ENCODE measurements around the gene NTM. TPM values are rescaled to one million over a fixed set of nuclear protein-coding genes. Genes with fewer than 3 reads are reported as not detected.

NTM gene
- total RNA-seq, 4 donors from 2014 or later = 0.78 to 1.1 (median 0.88) TPM; not detected in 1

DNA sequence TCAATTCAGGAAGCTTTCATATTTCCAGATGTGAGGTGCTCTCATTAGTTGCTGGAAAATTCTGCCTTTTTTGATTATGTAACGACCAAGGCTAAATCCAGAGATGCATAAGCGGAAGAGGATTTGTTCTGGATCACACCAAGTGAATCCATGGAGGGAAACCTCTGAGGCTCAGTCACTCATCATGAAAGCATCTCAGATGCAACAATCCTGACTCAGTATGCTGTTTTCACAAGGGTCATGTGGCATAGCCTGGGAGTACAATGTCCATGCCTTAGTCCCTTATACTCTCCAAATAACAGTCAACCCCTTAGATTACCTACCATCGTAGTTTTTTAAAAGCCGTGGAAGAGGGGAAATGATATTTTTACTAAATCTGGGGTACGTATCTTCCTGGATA is 445.6 kb downstream of the NTM start:
- Histone ChIP-seq H3K4me3 (replicated peaks in 1 of 3) (no peak overlapping the region), H3K27ac (no peak overlapping the region), H3K4me1 (no peaks in the 10 kb centered on the region), H3K27me3 (no peaks in the 10 kb centered on the region), H3K36me3 (no peaks in the 10 kb centered on the region), H3K9me3 (no peaks in the 10 kb centered on the region)
- WGBS, 2 donors = 92 to 95% methylated on average over 5 of the region's 5 CpGs
- intact Hi-C loops (cut with DNase I) = no loop called here
- TF ChIP-seq CTCF (IDR thresholded peaks at IDR 0.05) = no peak
- no peak for TF ChIP-seq POLR2A (IDR thresholded peaks at IDR 0.05)
- no peak for DNase-seq

DNA sequence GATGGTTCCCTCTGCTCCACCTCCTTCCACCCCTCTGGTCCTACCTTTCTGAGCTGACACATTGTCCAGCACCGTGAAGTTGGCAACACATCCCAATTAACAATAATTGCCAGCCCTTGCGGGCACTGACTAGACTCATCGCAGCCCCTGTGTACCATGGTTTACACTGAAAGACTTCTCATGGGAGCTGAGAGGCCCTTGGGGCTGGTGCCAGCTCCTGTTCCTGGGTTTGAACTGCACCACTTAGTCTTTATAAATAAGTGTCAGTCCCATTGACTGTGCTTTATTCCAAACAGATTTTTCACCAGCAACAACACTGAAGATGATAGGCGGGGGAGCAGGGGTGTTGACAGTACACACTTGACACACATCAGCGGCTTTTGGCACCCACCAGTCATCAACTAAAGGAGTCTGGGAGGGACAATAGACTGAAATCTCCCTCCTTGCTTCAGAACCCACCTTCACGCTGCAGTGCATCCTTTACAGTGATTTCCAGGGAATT is 447.3 kb downstream of the NTM start:
- H3K27me3 ChIP-seq = no peaks in the 10 kb centered on the region
- H3K4me3 ChIP-seq (replicated peaks in 1 of 3) = no peak overlapping the region
- H3K4me1 ChIP-seq = no peaks in the 10 kb centered on the region
- 39 to 40% methylated on average over 6 of the region's 6 CpGs for WGBS, 2 donors
- no peak overlapping the region for H3K27ac ChIP-seq
- intact Hi-C loops (cut with DNase I) = no loop called here
- no peak for TF ChIP-seq CTCF (IDR thresholded peaks at IDR 0.05)
- DNase-seq = peak; percentile 52 to 59
- H3K36me3 ChIP-seq = no peaks in the 10 kb centered on the region
- H3K9me3 ChIP-seq = no peaks in the 10 kb centered on the region

DNA sequence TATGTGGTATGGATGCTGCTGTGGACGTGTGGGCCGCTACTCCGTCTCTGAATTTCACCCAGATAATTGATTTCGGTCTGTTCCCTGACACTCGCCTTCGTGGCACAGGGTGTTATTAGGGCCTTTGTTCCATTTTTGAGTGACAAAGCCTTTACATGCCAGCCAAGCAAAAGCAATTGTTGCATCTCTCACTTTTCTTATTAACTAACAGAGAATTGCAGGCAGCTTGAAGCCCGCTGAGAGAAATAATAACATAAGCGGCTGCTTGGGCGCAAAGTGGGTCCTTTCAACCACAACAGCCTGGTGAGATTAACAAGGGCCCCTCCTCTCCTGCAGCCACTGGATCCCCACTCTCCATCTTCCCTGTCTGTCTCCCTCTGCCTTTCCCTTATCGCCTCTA is 449.4 kb downstream of the NTM start:
- no peaks in the 10 kb centered on the region for H3K27me3 ChIP-seq
- no peaks in the 10 kb centered on the region for H3K4me1 ChIP-seq
- H3K9me3 ChIP-seq = no peaks in the 10 kb centered on the region
- no peaks in the 10 kb centered on the region for H3K36me3 ChIP-seq
- TF ChIP-seq POLR2A (IDR thresholded peaks at IDR 0.05) (no peak), CTCF (IDR thresholded peaks at IDR 0.05) (no peak)
- H3K27ac ChIP-seq = no peak overlapping the region
- DNase-seq = no peak
- intact Hi-C loops (cut with DNase I) = no loop called here
- WGBS, 2 donors = 90% methylated on average over 10 of the region's 10 CpGs
- no peak overlapping the region for H3K4me3 ChIP-seq (replicated peaks in 1 of 3)

DNA sequence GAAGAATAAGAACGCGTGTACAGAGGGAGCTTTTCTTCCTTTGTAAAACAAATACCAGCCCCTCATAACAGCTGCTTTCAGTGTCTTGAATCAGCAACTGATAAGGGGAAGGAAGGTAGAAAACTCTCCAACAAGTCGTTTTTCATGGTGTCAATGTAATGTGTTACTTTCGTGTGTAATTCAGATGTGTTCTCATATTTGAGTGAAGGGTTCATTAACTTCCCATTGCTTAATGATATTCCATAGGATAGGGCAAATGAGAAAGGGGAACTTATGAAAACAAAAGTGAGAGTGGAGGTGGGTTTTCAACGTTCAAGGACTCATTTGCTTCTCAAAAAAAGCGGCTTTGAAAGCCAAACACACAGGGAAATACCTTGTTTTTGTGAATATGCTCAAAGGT is 452.1 kb downstream of the NTM start:
- no peak for DNase-seq
- TF ChIP-seq CTCF (IDR thresholded peaks at IDR 0.05) (no peak), POLR2A (IDR thresholded peaks at IDR 0.05) (no peak)
- Histone ChIP-seq H3K36me3 (no peaks in the 10 kb centered on the region), H3K9me3 (no peaks in the 10 kb centered on the region), H3K27ac (no peak overlapping the region), H3K27me3 (no peaks in the 10 kb centered on the region), H3K4me1 (no peaks in the 10 kb centered on the region), H3K4me3 (replicated peaks in 1 of 3) (no peak overlapping the region)
- WGBS, 2 donors = 42 to 53% methylated on average over 6 of the region's 6 CpGs
- intact Hi-C loops (cut with DNase I) = no loop called here

- Histone ChIP-seq H3K4me3 (replicated peaks in 1 of 3) (no peak overlapping the region), H3K4me1 (no peaks in the 10 kb centered on the region), H3K27me3 (no peaks in the 10 kb centered on the region), H3K36me3 (no peaks in the 10 kb centered on the region), H3K9me3 (no peaks in the 10 kb centered on the region), H3K27ac (no peak overlapping the region)
- TF ChIP-seq CTCF (IDR thresholded peaks at IDR 0.05) = no peak
- no peak for TF ChIP-seq POLR2A (IDR thresholded peaks at IDR 0.05)
- intact Hi-C loops (cut with DNase I) = no loop called here
- no peak for DNase-seq
- WGBS, 2 donors = 74 to 77% methylated on average over 2 of the region's 2 CpGs
These were observed 453.4 kb downstream of the NTM start for GRCh38 chr11:131823772-131824171.
